Cardiac muscle cell (in vitro differentiated cells and primary cell): ENCODE data around the gene PSMF1. TPM values are rescaled to one million over a fixed set of nuclear protein-coding genes. Genes with fewer than 3 reads are reported as not detected.

ENCODE experiments used
- DNase-seq, 2 donors: peaks; one replicate each; pipeline versions ENCODE4 v3.0.0 to v3.0.0-alpha.2; 2010 to 2017; ENCODE audit warnings: low read depth in 1 of 2, low spot score in 1 of 2
- H3K27ac ChIP-seq: fragments of 200-600 bp; sonication (generic); 2 replicates; pipeline ENCODE4 v1.5.1; 2016
- H3K27me3 ChIP-seq: fragments of 200-600 bp; sonication (generic); 2 replicates; pipeline ENCODE4 v1.6.0; 2016; ENCODE audit warnings: control low read depth
- H3K36me3 ChIP-seq: fragments of 200-600 bp; sonication (generic); 2 replicates; pipeline ENCODE4 v1.5.1; 2016; ENCODE audit warnings: control low read depth
- H3K4me1 ChIP-seq: fragments of 200-600 bp; sonication (generic); 2 replicates; pipeline ENCODE4 v1.8.1; 2017; ENCODE audit warnings: low read depth, mild to moderate bottlenecking, mixed run types
- H3K4me3 ChIP-seq: fragments of 200-600 bp; sonication (generic); 2 replicates; pipeline ENCODE4 v1.5.1; 2016; ENCODE audit warnings: mild to moderate bottlenecking
- H3K9me3 ChIP-seq: fragments of 200-600 bp; sonication (generic); 2 replicates; pipeline ENCODE4 v1.5.1; 2017; ENCODE audit warnings: low read depth, mild to moderate bottlenecking, control low read depth
- polyA plus RNA-seq: library from polyadenylated mRNA; unstranded; fragments of >200 nt; fragmentation: Nextera tagmentation; extraction: Ambion mirVana; gene quantifications from 2 replicates; pipeline ENCODE4 v1.2.1, GENCODE V29; 2016
- total RNA-seq: library from RNA; depleted of rRNA; stranded (reverse); fragments of >200 nt; gene quantifications from 2 replicates; pipeline ENCODE4 v1.2.3, GENCODE V29; 2016
- TF ChIP-seq, protein P1 (sequence below): IDR thresholded peaks from 2 replicates; pipeline ENCODE4 v1.5.1; 2012; ENCODE audit warnings: low read depth, mild to moderate bottlenecking, low read length

Gene PSMF1
- total and polyA plus RNA-seq, 2 experiments from 2014 or later: 131 to 202 TPM

DNA sequence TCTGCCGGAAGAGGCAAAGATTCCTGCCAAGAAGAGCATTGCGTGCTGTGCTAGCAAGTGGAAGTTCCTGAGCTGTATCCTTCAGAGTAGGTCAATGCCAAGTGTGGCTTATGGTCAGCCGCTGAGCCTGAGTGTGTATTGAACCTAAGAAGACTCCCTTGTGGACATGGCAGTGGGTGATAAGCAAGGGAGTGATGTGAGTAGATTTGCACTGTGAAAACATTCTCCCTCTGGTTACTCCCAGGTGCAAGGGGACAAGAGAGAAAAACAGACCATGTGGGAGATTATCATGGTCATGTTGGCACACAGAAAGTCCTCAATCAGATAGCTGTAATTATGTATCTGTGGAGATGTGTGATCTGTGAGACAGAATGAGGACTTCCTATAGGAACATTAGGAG lies 72.4 kb downstream of the PSMF1 start:
- TF ChIP-seq, protein P1, sequence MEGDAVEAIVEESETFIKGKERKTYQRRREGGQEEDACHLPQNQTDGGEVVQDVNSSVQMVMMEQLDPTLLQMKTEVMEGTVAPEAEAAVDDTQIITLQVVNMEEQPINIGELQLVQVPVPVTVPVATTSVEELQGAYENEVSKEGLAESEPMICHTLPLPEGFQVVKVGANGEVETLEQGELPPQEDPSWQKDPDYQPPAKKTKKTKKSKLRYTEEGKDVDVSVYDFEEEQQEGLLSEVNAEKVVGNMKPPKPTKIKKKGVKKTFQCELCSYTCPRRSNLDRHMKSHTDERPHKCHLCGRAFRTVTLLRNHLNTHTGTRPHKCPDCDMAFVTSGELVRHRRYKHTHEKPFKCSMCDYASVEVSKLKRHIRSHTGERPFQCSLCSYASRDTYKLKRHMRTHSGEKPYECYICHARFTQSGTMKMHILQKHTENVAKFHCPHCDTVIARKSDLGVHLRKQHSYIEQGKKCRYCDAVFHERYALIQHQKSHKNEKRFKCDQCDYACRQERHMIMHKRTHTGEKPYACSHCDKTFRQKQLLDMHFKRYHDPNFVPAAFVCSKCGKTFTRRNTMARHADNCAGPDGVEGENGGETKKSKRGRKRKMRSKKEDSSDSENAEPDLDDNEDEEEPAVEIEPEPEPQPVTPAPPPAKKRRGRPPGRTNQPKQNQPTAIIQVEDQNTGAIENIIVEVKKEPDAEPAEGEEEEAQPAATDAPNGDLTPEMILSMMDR: no peak
- H3K9me3 ChIP-seq: no peaks in the 10 kb centered on the region
- DNase-seq: no peak
- no peaks in the 10 kb centered on the region for H3K36me3 ChIP-seq
- no peaks in the 10 kb centered on the region for H3K27me3 ChIP-seq
- H3K4me1 ChIP-seq: peaks cover 8% of the 10 kb centered on the region
- no peak overlapping the region for H3K4me3 ChIP-seq
- H3K27ac ChIP-seq: no peak overlapping the region

DNA sequence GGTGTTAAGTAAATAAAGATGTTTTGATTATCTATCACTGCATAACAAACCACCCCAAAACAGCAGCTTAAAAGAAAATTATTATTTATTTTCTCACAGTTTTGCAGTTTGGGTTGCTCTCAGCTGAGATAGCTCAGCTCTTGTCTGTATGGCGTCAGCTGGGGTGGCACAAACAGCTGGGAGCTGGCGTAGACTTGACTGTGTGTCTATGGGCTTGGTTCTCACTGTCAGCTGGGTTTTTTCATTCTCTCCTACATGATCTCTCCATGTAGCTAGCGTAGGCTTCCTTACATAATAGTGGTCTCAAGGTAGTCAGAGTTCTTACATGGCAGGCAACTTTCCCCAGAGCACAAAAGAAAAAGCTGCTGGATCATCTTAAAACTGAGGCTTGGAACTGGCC lies 72.9 kb downstream of the PSMF1 start:
- Histone ChIP-seq H3K4me3 (no peak overlapping the region), H3K36me3 (no peaks in the 10 kb centered on the region), H3K9me3 (no peaks in the 10 kb centered on the region), H3K27ac (no peak overlapping the region), H3K4me1 (peaks cover 8% of the 10 kb centered on the region), H3K27me3 (no peaks in the 10 kb centered on the region)
- TF ChIP-seq, protein P1: no peak
- DNase-seq: no peak

DNA sequence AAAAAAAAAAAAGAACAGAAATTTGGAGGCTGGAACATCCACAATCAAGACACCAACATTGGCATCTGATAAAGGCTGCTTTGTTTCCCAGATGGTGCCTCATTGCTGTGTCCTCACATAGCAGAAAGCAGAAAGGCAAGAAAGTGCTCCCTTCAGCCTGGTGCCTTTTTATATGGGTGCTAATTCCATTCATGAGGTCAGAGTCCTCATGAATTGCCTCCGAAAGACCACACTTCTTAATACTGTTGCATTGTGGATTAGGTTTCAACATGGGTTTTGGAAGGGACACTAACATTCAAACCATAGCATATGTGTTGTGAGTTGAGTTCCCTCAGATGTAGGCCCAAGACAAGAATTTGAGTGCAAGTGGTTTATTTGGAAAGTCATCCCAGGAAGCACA lies 76.8 kb downstream of the PSMF1 start:
- Histone ChIP-seq H3K9me3 (no peaks in the 10 kb centered on the region), H3K27ac (no peak overlapping the region), H3K4me1 (no peaks in the 10 kb centered on the region), H3K36me3 (no peaks in the 10 kb centered on the region), H3K4me3 (no peak overlapping the region), H3K27me3 (no peaks in the 10 kb centered on the region)
- DNase-seq: no peak
- TF ChIP-seq, protein P1: no peak

DNA sequence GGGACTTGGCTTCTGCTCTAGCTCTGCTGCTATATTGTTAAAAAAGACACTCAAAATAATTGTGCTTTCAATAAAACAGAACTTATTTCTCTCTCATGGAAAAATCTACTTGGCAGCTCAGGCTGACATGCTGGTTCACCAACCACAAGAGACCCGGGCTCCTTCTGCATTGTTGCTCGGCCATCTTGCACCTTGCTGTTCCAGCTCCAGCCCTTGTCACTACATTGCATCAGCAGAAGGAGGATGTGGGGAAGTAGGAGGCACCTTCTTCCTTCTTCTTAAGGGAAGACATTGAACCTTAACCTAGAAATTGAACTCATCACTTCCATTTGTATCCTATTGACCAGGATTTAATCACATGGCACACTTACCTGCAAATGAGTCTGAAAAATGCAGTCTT lies 78.2 kb downstream of the PSMF1 start:
- no peaks in the 10 kb centered on the region for H3K27me3 ChIP-seq
- no peaks in the 10 kb centered on the region for H3K9me3 ChIP-seq
- H3K4me3 ChIP-seq: no peak overlapping the region
- DNase-seq: no peak
- H3K27ac ChIP-seq: no peak overlapping the region
- H3K36me3 ChIP-seq: no peaks in the 10 kb centered on the region
- TF ChIP-seq, protein P1: no peak
- no peaks in the 10 kb centered on the region for H3K4me1 ChIP-seq

DNA sequence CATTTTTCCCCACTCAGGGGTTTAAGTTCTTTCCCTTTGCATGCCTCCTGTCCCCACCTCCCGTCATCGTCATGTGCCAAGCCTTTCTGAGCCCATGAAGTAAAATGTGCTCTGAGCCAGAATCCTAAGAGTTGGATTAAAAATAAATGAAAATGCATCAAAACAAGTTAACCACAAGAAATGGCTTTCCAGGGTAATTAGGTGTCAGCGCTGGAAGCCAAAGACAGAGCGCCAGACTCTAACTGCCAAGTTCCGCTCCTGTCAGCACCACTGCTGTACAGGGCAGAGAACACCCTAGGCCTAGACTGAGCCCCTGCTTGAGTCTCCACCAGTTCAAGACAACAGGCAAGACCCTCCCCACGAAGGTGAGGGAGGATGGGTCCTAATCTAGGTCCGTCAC lies 79.4 kb downstream of the PSMF1 start:
- H3K9me3 ChIP-seq: no peaks in the 10 kb centered on the region
- no peaks in the 10 kb centered on the region for H3K4me1 ChIP-seq
- TF ChIP-seq, protein P1: no peak
- DNase-seq: no peak
- no peaks in the 10 kb centered on the region for H3K27me3 ChIP-seq
- H3K36me3 ChIP-seq: no peaks in the 10 kb centered on the region
- no peak overlapping the region for H3K27ac ChIP-seq
- H3K4me3 ChIP-seq: no peak overlapping the region

DNA sequence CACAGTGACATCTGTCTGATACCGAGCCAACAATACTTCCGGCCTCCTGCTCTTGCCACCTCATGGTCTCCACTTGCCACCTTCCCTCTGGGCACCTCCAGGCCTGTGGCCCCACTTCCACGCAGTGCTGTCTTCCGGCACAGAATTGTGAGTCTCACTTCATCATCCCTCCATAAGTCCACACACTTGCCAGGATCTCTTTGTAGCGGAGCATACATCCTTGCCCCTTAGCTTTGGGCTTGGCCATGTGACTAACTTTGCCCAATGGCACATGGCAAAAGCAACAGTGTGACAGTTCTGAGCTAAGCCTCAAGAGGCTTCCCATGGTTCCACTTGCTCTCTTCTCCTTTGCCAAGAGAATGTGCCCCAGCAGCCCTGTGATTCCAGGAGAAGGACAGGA lies 80.3 kb downstream of the PSMF1 start:
- Histone ChIP-seq H3K36me3 (no peaks in the 10 kb centered on the region), H3K27me3 (no peaks in the 10 kb centered on the region), H3K4me1 (no peaks in the 10 kb centered on the region), H3K9me3 (no peaks in the 10 kb centered on the region), H3K4me3 (no peak overlapping the region), H3K27ac (no peak overlapping the region)
- TF ChIP-seq, protein P1: no peak
- no peak for DNase-seq
